Tibial nerve (tissue), 4 donors: ENCODE results near the gene CPSF6. TPM values are rescaled to one million over a fixed set of nuclear protein-coding genes. Genes with fewer than 3 reads are reported as not detected.

Experiments used
- DNase-seq, 2 donors: peaks; one replicate each; pipeline ENCODE4 v3.0.0-alpha.2; 2019; ENCODE audit warnings: low spot score in 2 of 2
- H3K27ac ChIP-seq, 4 donors: fragments of 200-600 bp; sonication (generic) in 3 of 4; one replicate each; pipeline ENCODE4 v1.5.1; 2017 to 2019; ENCODE audit warnings: mild to moderate bottlenecking in 1 of 4
- H3K27me3 ChIP-seq, 2 donors: fragments of 200-600 bp; sonication (generic) in 1 of 2; one replicate each; pipeline versions ENCODE4 v1.5.1 to v1.6.0; 2017 to 2019
- H3K36me3 ChIP-seq, 3 donors: fragments of 200-600 bp; sonication (generic); one replicate each; pipeline ENCODE4 v1.5.1; 2018 to 2019
- H3K4me1 ChIP-seq, 4 donors: fragments of 200-600 bp; sonication (generic) in 3 of 4; one replicate each; pipeline ENCODE4 v1.5.1; 2017 to 2019
- H3K4me3 ChIP-seq, 4 donors: fragments of 200-600 bp; sonication (generic) in 3 of 4; one replicate each; pipeline ENCODE4 v1.5.1; 2017 to 2019; ENCODE audit warnings: mild to moderate bottlenecking in 1 of 4, moderate library complexity in 1 of 4
- H3K9me3 ChIP-seq, 4 donors: fragments of 200-600 bp; sonication (generic) in 3 of 4; one replicate each; pipeline ENCODE4 v1.5.1; 2017 to 2019
- CTCF ChIP-seq, 5 experiments: fragments of 200-600 bp in 3 of 5; fragments of 450-650 bp in 2 of 5; sonication (generic) in 3 of 5; IDR thresholded peaks; one replicate each; pipeline ENCODE4 v1.5.1; 2016 to 2019; ENCODE audit warnings: antibody characterized with exemption in 5 of 5, mild to moderate bottlenecking in 3 of 5, moderate library complexity in 2 of 5
- EP300 ChIP-seq, 2 donors: sonication (generic); formaldehyde crosslinking; IDR thresholded peaks; one replicate each; pipeline ENCODE4 v1.6.1; 2017; ENCODE audit warnings: antibody characterized with exemption in 2 of 2, mild to moderate bottlenecking in 1 of 2
- POLR2A ChIP-seq, 2 donors: fragments of 450-650 bp; IDR thresholded peaks; one replicate each; pipeline ENCODE4 v1.6.1; 2017; ENCODE audit warnings: antibody characterized with exemption in 2 of 2, mild to moderate bottlenecking in 2 of 2, moderate library complexity in 2 of 2
- WGBS, 2 donors: methylation state at CpG; one replicate each; pipeline ENCODE4 v1.1.5; 2018; 5-methylcytosine and 5-hydroxymethylcytosine counted together
- total RNA-seq, 4 donors: library from RNA; depleted of rRNA; stranded (reverse); fragments of >200 nt; gene quantifications; one replicate each; pipeline ENCODE4 v1.1.0, GENCODE V29; 2016

Gene CPSF6
- total RNA-seq, 4 donors from 2014 or later = 37.3 to 50.0 (median 43.2) TPM

GRCh38 chr12:69287556-69287955 is 48.2 kb downstream of the CPSF6 start:
- Histone ChIP-seq H3K27me3 (no peaks in the 10 kb centered on the region), H3K4me3 (no peak overlapping the region), H3K9me3 (no peaks in the 10 kb centered on the region), H3K36me3 (no peaks in the 10 kb centered on the region), H3K27ac (no peak overlapping the region), H3K4me1 (peaks cover 0 to 16% (median 3%) of the 10 kb centered on the region in 4 donors)
- WGBS, 2 donors = 57 to 80% methylated on average over 3 of the region's 3 CpGs
- no peak for DNase-seq
- TF ChIP-seq EP300 (IDR thresholded peaks at IDR 0.05) (no peak), CTCF (IDR thresholded peaks at IDR 0.05) (no peak), POLR2A (IDR thresholded peaks at IDR 0.05) (no peak)

GRCh38 chr12:69290545-69291277 is 51.3 kb downstream of the CPSF6 start:
- peak; percentile 71 to 91 (median 79) for TF ChIP-seq CTCF (IDR thresholded peaks at IDR 0.05)
- TF ChIP-seq POLR2A (IDR thresholded peaks at IDR 0.05) = no peak
- TF ChIP-seq EP300 (IDR thresholded peaks at IDR 0.05) = no peak
- DNase-seq = peak; percentile 50 to 79
- no peak overlapping the region for H3K27ac ChIP-seq
- no peaks in the 10 kb centered on the region for H3K9me3 ChIP-seq
- 30 to 31% methylated on average over 9 of the region's 9 CpGs for WGBS, 2 donors
- H3K4me1 ChIP-seq = peaks cover 0 to 6% (median 0%) of the 10 kb centered on the region in 4 donors
- H3K27me3 ChIP-seq = no peaks in the 10 kb centered on the region
- no peak overlapping the region for H3K4me3 ChIP-seq
- no peaks in the 10 kb centered on the region for H3K36me3 ChIP-seq

DNA sequence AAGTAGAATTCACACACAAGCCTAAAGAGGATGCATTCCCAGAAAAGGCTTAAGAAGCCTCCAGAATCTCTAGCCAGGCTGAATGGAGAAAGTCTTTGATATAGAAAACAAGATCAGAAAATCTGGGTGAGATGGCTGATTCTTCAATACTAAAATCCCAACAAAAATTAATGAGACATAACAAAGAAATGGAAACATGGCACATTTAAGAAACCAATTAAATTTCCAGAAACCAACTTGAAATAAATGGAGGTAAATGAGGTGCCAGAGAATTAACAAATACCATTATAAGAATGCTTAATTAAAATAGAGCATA is 51.9 kb downstream of the CPSF6 start:
- H3K27ac ChIP-seq = no peak overlapping the region
- DNase-seq = no peak
- peaks cover 0 to 6% (median 0%) of the 10 kb centered on the region in 4 donors for H3K4me1 ChIP-seq
- H3K4me3 ChIP-seq = no peak overlapping the region
- TF ChIP-seq EP300 (IDR thresholded peaks at IDR 0.05) = no peak
- no peak for TF ChIP-seq POLR2A (IDR thresholded peaks at IDR 0.05)
- TF ChIP-seq CTCF (IDR thresholded peaks at IDR 0.05) = no peak
- H3K36me3 ChIP-seq = no peaks in the 10 kb centered on the region
- no peaks in the 10 kb centered on the region for H3K9me3 ChIP-seq
- H3K27me3 ChIP-seq = no peaks in the 10 kb centered on the region

DNA sequence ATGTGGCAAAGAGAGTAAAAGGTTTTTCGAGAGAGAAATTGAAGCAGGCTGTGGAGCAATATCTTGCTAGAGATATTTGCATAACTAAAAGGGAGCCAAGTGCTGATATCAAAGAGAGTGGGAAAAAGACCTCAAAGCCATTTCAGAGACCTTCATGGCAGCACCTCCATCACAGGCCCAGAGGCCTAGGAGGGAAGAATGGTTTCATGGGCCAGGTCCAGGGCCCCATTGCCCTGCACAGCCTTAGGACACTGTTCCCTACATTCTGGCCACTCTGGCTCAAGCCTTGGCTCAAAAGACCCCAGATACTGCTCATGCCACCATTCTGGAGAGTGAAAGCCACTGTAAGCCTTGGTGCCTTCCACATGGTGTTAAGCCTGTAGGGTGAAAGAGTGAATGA is 58.8 kb downstream of the CPSF6 start:
- Histone ChIP-seq H3K9me3 (peaks cover 0 to 4% (median 0%) of the 10 kb centered on the region in 4 donors), H3K36me3 (no peaks in the 10 kb centered on the region), H3K27me3 (no peaks in the 10 kb centered on the region), H3K4me1 (no peaks in the 10 kb centered on the region), H3K27ac (no peak overlapping the region), H3K4me3 (no peak overlapping the region)
- DNase-seq = no peak
- WGBS, 2 donors = 93 to 94% methylated on average over 1 of the region's 1 CpG
- TF ChIP-seq POLR2A (IDR thresholded peaks at IDR 0.05) (no peak), EP300 (IDR thresholded peaks at IDR 0.05) (no peak), CTCF (IDR thresholded peaks at IDR 0.05) (no peak)

- no peaks in the 10 kb centered on the region for H3K4me1 ChIP-seq
- no peaks in the 10 kb centered on the region for H3K36me3 ChIP-seq
- H3K9me3 ChIP-seq = peaks cover 0 to 8% (median 2%) of the 10 kb centered on the region in 4 donors
- H3K27ac ChIP-seq = no peak overlapping the region
- no peaks in the 10 kb centered on the region for H3K27me3 ChIP-seq
- no peak overlapping the region for H3K4me3 ChIP-seq
- TF ChIP-seq POLR2A (IDR thresholded peaks at IDR 0.05) = no peak
- no peak for TF ChIP-seq EP300 (IDR thresholded peaks at IDR 0.05)
- TF ChIP-seq CTCF (IDR thresholded peaks at IDR 0.05) = no peak
- DNase-seq = no peak
- 94 to 95% methylated on average over 2 of the region's 2 CpGs for WGBS, 2 donors
These were observed 59.6 kb downstream of the CPSF6 start for GRCh38 chr12:69298947-69299346.
